GM19468 (cell line): ENCODE measurements around the gene ETV6.

ENCODE experiments used
- ATAC-seq: cut with Tn5 transposase; IDR thresholded peaks from one replicate; pipeline ENCODE4 v1.9.1; 2021; ENCODE audit warnings: mild to moderate bottlenecking, moderate library complexity, moderate number of reproducible peaks; ENCODE audit not compliant: unreplicated experiment; ENCODE audit errors: extremely low read depth

ETV6 gene

DNA sequence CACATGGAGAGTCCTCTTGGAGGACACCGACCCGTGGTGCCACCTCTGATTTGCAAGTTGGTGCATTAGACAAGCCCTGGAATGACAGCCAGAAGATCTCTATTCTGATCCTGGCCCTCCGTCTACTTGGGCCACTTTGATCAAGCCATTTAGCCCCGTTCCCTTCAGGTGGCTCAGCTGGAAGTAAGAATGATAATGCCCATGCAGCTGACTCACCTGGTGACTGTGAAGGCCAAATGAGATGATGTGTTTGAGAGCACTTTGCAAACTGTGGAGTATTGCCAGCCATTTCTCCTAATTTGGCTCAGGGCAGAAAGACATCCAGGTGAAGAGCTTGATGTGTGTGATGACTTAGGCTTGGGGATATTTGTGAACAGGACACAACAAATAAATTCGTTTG, 165.9 kb downstream of the ETV6 start:
- no peak for ATAC-seq

DNA sequence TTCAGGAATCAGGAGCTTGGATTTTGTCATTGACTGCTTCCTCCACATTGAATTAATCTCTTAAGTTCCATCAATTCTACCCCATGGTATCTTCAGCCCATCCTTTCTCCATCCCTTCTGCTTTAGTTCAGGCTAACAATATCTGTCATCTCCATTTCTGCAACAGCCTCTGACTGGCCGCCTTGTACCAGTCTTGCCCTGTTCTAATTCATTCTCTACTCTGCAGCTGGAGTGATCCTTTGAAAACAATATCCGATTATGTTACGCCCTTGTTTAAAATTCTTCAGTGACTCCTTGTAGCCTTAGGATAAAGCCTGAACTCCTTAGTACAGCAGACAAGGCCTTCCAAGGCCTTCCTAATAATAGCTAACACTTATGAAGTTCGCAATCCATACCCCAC, 170.2 kb downstream of the ETV6 start:
- no peak for ATAC-seq

DNA sequence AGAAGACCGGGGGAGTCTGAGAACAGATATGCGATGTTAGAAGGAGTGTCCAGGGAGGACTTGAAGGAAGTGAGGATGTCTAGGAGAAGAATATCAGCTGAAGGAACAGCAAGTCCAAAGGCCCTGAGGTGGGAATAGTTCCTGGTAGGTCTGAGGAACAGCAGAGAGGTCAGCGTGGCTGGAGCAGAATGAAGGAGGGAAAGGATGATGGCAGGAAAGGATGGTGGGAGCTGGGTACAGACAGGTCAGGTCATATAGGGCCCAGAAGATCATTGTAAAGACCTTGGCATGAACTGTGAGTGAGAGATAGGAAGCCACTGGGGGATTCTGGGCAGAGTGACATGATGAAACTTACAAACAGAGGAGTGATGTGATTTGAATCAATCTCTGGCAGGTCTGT, 171.0 kb downstream of the ETV6 start:
- ATAC-seq: no peak

DNA sequence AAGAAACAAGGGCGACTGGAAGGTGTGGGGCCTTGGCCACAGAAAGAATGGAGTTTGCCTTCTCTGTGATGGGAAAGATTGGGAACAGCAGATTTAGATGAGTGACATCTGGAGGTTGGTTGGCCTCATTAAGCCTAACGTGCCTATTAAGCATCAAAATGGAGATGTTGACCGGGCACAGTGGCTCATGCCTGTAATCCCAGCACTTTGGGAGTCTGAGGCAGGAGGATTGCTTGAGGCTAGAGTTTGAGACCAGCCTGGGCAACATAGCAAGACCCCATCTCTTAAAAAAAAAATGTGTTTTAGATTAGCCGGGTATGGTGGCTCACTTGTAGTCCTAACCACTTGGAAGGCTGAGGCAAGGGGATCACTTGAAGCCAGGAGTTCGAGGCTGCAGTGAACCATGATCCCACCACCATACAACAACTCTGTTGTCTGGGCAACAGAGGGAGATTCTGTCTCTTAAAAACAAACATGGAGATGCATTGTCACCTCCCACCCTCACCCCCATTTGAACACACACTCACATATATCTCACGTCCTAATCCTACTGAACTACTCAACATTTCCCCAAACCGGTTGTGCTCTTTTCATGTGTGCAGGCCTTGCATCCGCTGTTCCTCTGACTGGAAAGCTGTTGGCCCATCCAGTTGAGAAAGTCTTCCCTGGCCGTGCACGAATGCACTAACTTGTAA, 172.1 kb downstream of the ETV6 start:
- no peak for ATAC-seq

DNA sequence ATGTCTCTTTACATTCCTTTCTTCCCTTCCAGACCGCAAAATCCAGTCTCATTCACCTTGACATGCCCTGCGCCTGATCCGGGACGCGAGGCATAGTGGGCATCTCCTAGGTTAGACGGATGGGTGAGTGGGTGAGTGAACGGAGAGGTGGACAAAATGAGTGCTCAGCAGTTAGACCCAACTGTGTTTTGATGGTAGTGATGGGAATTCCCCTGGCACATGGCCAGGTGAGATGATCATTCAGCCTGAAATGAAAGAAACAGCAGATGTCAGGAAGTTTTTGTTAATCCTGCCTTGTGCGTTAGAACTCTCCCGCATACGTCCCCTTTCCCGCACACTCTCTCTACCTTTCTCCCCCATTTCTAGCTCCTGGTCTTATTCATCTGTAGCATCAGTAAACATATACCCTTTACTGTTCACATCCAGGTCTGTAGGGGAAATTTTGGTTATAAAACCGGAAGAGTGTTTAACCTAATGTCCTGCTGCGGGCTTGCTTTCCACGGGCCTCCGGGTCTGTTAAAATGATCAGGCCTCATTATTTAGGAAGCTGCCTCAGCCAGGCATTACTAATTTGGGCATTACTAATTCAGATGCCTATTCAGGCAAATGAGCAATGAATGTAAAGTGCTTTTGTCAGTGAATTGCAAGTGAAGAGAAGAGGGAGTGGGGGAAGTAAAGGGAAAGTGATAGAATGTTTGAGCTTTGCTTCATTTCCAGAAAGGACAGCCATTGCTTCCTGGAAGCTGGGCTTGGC, 172.8 kb downstream of the ETV6 start:
- ATAC-seq: no peak

DNA sequence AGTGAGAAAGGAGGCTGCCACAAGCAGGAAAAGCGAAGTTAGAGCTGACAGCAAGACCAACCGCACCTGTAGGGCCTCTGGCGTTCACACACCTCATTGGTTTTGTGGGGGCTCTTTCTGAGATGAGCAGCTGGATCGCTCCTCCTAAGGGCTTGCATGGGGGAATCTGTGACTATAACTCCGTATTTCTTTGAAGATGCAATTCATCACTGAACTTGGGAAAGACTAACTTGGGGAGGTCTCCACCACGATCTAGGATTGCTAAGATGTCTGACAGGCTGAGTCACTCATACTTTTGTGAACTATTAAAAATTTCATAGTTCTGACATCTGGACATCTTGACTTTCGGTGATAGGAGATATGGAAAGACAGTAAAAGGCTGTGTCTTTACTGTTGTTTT, 173.6 kb downstream of the ETV6 start:
- no peak for ATAC-seq

DNA sequence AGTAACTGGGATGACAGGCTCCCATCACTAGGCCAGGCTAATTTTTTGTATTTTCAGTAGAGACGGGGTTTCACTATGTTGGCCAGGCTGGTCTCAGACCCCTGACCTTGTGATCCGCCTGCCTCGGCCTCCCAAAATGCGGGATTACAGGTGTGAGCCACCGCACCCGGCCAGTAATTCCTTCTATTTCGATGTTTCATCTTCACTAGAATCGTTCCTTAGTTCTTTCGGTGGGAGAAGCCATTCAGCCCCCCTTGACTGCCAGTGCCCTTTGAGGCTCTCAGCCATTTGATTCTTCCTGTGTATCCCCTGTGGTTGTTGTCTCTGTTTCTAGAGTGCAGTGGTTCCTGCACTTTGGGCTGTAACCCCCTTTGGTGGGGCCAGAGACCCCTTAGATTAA, 174.1 kb downstream of the ETV6 start:
- ATAC-seq: no peak

DNA sequence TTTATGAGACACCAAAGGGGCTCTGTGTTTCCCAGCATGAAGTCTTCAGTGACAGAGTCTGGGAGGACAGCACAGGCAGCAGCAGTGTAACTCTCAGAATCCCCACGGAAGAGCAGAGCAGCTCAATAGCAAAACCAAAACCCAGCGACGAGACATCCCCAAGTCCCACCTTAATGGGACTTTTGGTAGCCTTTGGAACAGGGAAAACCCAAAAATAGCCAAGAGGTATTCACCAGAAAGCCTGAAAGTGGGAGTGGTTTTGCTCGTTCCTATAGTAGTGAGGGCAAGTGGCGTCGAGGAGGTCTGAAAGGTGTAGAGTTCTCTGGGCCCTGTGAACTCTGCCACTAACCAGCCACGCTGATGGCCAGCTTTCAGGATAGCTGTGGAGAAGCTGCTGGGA, 174.6 kb downstream of the ETV6 start:
- no peak for ATAC-seq

DNA sequence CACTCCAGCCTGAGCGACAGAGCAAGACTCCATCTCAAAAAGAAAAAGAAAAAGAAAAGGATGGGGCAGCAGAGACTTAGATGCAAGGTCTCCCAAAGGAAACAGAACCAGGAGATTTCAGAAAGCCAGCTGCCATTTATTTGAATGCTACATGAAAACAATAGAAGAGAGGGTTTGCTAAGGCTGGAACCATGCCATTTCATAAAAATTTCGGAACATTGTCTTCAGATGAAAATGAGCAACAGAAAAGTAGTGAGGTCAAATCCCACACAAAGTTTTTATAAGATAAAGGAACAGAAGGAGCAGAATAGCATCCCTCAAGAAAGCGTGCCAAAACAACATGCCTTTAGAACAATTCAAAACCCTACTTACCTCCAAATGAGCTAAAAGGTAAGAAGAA, 175.3 kb downstream of the ETV6 start:
- no peak for ATAC-seq

DNA sequence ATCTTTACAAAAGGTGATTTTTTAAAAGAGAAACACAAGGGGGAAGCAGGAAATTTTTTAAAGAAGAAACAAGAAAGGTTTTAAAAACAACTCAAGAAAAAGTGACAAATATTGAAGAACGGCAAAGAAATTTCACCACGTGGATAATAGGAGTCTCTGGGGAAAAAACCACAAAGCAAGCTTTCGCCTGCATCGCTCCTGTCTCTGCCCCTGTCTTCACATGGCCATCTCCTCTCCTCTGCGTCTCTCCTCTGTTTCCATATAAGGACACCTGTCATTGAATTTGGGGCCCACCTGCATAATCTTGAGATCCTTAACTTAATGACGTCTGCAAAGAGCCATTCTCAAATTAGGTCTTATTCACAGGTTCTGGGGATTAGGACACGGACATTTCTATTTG, 175.8 kb downstream of the ETV6 start:
- ATAC-seq: no peak

DNA sequence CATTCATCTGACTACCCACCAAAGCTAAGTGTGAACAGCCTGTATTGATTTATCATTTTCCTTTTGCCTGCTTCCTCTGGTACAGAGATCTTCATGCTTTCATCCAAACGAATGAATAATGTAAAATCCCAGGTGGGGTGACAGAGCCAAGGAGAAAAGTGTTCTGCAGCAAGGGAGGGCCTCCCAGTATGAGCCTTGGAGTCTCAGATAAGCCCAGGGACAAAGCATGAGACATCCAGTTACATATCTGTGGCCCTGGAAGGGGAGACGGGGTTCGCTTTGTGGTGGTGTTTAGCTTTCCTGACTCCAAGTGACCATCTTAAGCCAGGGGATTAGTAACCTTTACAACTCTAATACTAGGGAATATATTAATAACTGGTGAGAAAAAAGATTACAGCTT, 177.1 kb downstream of the ETV6 start:
- ATAC-seq: no peak

DNA sequence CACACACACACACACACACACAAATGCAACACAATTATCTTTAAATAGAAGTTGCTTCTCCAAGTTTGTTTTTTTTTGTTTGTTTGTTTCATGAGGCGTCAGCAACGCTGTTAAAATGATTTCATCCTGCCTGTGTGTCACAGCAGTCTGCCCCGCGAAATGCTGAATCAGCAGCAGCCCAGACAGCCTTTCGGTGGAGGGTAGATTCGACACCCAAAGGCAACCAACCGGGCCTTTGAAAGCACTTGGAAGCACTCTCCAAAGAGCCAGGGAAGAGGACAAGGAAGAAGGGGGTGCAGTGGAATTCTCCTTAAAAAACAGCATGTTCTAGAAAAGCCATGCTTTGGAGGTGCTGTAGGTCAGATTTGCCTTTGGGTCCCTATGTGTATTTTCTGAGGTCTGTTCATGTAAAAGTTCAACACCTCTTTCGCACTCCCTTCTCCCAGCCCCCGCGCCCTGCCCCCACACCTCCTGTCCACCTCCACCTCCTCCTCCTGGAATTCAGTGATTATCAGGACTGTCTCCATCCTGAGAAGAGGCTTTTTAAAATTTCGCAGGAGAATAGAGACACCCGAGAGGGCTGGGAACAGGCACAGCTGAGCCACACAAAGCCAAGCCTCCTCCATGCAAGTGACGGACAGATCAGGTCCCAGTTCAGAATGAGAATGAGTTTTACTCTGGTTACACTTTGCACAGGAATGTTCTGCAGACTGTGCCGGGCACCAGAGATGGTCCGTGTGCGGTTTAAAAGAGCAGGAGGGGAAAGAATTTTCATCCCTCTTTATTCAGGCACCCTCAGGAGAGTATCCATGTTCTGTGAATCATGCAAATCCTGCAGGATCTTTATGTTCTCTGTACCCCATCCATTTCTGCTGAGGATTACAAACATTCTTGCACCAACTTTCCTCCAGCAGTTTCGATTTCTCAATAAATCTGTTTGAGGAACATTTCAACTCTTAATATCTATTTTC, 177.9 kb downstream of the ETV6 start:
- ATAC-seq: no peak

DNA sequence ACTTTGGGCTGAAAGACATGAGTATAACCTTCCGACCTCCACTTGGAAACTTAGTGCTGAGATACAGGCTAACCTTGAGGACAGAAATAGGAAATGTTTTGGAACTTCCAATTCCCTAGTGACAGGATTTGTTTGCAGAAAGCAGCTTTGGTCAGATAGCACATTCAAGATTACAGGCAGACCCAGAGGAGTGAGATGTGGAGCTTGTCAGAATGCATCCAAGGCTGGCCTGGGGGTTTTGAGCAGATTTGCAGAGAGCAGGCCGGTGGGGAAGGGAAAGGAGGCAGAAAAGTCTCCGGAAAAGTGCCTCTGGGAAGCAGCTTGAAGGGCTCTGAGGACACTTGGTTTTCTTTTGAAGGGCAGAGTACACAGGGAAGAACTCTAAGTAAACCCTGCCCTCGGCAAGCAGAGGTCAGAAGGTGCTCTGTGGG, 180.3 kb downstream of the ETV6 start:
- ATAC-seq: no peak

DNA sequence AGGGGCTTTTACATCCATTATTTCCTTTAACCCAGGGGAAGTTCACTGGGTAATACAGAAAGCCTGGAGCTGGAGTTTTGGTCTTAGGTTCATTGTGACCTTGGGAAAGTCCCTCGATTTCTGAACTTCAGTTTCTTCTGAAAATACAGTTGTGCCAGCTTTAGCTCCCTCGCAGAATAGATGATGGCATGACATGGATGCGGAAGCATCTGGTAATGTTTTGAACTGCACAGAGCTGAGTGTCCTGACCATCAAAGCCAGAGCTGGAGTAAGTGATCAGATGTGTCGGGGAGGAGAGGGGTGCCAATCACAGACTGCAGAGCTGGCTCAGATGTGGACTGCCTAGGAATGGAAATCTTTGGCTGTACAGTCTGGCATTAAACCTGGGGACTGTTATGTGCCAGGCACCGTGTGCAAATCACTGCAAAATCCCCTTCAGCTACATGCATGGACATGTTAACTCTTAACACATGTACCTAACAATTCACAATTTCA, 180.9 kb downstream of the ETV6 start:
- no peak for ATAC-seq

DNA sequence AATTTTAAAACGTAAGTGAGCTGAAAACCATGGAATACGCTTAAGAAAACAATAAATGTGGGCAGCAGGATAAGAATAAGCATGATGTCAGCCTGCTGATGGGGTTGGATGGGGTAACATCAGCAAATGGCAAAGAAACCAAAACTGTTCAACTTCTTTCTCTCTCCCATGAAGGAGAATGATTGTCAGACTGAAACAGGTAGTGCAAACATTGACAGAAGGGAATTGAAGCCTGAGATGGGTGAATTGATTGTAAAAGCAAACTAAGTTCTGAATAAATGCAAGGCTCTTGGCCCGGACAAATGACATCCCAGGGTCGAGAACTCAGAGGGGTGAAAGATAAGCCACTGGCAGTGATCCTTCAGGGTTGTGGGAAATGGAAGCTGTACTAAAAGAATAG, 182.6 kb downstream of the ETV6 start:
- ATAC-seq: no peak

DNA sequence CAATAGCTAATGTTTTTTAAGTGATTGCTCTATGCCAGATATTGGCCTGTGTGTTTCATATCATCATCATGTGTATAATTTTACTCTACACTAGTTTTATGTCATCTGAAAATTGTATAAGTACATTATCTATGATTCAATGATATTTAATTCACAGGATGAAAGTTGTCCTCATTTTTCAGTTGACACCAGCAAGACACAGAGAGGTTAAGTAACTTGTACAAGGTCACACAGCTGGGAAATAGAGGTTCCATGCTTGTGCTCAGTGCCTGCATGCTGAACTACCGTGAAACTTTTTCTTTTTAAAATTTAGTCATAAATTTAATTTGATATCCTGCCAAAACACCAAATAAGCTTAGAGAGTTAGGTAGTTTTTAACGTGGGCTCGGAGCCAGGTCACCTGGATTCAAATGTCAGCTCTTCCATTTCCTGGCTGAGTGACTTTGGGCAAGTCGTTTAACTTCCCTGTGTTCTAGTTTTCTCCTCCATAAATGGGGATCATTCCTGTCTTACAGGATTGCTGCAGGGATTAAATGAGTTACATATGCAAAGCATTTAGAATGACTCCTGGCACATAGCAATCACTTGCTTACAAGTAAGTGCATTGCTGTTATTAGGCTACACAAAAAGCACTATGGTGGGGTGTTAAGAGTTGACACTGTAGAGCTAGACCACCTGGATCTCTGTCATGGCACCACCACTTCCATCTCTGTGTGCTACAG, 183.9 kb downstream of the ETV6 start:
- ATAC-seq: no peak

DNA sequence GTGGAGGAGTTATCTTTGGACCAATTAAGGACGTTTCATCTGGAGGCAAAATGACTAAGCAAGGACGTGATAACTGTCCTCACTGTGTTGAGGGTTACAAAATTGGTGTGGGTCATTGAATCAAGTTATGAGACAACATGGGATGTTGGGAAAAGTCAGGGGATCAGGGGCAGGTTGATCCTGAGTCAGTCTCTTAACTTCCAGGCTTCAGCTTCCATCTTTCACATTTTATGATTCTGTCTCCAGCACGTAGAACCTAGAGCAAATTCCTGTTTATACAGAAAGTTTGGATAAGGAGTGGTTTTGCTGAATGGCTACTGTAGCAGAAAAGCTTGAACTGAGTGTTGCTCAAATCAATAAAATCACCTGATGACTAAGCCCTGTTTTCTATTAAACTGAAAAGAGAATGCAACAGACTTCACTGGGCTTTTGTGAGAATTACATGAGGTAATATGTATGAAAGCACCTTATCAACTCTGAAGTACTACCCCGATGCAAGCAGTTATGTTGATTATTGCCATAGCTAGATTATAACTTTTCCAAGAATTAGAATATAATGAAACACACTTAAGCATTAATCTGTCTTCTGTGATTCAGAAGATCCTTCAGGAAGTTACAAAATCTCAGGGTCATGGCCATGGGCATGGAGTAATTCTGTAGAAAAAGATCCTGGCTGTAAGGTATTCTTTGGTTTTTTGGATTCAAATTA, 184.8 kb downstream of the ETV6 start:
- no peak for ATAC-seq

DNA sequence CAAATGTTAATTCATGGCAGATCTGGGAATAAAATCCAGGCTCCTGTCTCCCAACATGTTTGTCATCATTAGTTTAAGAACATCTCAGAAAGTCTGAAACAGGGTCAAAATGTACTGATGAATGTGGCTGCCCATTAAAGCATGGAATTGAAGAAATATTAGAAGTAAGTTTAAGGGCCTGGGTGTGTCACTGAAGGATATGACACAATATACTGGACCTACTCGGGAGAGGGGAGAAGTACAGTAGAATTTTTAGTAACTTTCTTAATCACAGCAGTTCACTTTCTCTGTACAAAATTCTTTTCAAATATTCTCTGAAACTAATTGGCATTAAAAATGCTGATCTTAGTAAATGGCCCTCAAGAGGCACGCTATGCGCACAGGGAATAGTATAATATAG, 185.5 kb downstream of the ETV6 start:
- ATAC-seq: no peak
